SK-N-SH (cell line): ENCODE results near the gene EIF1AY.

Source experiments
- ELF1 ChIP-seq: IDR thresholded peaks from 2 replicates; pipeline ENCODE4 v1.4.0; 2012
- JUND ChIP-seq: IDR thresholded peaks from 2 replicates; pipeline ENCODE4 v1.4.0; 2012
- MEF2A ChIP-seq: IDR thresholded peaks from 2 replicates; pipeline ENCODE4 v1.4.0; 2012; ENCODE audit warnings: low read depth, borderline replicate concordance
- POLR2AphosphoS5 ChIP-seq: IDR thresholded peaks from 2 replicates; pipeline ENCODE4 v1.6.1; 2012; ENCODE audit warnings: low read depth, low read length
- RAD21 ChIP-seq: IDR thresholded peaks from 2 replicates; pipeline ENCODE4 v1.6.1; 2012; ENCODE audit warnings: mild to moderate bottlenecking, low read length
- TF ChIP-seq, protein P1 (sequence below): IDR thresholded peaks from 2 replicates; pipeline ENCODE4; 2012
- TF ChIP-seq, protein P2 (sequence below): fragments of 200-600 bp; sonication (generic); IDR thresholded peaks from 2 replicates; pipeline ENCODE4 v1.6.1; 2017; ENCODE audit warnings: antibody characterized with exemption, mild to moderate bottlenecking, moderate library complexity
- TF ChIP-seq, protein P3 (sequence below): IDR thresholded peaks from 2 replicates; pipeline ENCODE4 v1.6.1; 2012; ENCODE audit warnings: mild to moderate bottlenecking, low read depth, low read length, moderate library complexity
- TF ChIP-seq, protein P4 (sequence below): IDR thresholded peaks from 2 replicates; pipeline ENCODE4 v1.4.0; 2012; ENCODE audit warnings: low read depth

DNA sequence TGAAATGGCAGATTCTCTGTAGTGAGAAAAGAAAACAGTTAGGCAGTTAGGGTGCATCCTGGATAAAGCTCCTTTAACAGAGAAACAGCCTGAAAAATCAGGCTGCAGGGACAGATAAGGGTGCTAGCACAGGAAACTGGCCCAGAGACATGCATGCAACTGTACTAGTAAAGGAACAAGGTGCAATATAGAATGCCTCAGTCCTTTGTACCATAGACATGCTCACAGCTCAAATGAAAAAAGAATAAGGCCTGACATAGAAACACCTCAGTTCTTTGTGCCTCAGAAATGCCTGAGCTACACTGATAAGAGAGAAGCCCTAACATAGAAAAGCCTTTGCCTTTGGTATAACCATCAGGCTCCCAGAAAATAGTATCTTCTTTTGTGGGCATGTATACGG is 37.4 kb upstream of the EIF1AY start:
- TF ChIP-seq, protein P1, sequence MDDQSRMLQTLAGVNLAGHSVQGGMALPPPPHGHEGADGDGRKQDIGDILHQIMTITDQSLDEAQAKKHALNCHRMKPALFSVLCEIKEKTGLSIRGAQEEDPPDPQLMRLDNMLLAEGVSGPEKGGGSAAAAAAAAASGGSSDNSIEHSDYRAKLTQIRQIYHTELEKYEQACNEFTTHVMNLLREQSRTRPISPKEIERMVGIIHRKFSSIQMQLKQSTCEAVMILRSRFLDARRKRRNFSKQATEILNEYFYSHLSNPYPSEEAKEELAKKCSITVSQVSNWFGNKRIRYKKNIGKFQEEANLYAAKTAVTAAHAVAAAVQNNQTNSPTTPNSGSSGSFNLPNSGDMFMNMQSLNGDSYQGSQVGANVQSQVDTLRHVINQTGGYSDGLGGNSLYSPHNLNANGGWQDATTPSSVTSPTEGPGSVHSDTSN: no peak
- no peak for TF ChIP-seq MEF2A
- TF ChIP-seq, protein P2, sequence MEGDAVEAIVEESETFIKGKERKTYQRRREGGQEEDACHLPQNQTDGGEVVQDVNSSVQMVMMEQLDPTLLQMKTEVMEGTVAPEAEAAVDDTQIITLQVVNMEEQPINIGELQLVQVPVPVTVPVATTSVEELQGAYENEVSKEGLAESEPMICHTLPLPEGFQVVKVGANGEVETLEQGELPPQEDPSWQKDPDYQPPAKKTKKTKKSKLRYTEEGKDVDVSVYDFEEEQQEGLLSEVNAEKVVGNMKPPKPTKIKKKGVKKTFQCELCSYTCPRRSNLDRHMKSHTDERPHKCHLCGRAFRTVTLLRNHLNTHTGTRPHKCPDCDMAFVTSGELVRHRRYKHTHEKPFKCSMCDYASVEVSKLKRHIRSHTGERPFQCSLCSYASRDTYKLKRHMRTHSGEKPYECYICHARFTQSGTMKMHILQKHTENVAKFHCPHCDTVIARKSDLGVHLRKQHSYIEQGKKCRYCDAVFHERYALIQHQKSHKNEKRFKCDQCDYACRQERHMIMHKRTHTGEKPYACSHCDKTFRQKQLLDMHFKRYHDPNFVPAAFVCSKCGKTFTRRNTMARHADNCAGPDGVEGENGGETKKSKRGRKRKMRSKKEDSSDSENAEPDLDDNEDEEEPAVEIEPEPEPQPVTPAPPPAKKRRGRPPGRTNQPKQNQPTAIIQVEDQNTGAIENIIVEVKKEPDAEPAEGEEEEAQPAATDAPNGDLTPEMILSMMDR: no peak
- TF ChIP-seq, protein P3, sequence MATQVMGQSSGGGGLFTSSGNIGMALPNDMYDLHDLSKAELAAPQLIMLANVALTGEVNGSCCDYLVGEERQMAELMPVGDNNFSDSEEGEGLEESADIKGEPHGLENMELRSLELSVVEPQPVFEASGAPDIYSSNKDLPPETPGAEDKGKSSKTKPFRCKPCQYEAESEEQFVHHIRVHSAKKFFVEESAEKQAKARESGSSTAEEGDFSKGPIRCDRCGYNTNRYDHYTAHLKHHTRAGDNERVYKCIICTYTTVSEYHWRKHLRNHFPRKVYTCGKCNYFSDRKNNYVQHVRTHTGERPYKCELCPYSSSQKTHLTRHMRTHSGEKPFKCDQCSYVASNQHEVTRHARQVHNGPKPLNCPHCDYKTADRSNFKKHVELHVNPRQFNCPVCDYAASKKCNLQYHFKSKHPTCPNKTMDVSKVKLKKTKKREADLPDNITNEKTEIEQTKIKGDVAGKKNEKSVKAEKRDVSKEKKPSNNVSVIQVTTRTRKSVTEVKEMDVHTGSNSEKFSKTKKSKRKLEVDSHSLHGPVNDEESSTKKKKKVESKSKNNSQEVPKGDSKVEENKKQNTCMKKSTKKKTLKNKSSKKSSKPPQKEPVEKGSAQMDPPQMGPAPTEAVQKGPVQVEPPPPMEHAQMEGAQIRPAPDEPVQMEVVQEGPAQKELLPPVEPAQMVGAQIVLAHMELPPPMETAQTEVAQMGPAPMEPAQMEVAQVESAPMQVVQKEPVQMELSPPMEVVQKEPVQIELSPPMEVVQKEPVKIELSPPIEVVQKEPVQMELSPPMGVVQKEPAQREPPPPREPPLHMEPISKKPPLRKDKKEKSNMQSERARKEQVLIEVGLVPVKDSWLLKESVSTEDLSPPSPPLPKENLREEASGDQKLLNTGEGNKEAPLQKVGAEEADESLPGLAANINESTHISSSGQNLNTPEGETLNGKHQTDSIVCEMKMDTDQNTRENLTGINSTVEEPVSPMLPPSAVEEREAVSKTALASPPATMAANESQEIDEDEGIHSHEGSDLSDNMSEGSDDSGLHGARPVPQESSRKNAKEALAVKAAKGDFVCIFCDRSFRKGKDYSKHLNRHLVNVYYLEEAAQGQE: no peak
- no peak for TF ChIP-seq JUND
- TF ChIP-seq ELF1: no peak
- TF ChIP-seq, protein P4, sequence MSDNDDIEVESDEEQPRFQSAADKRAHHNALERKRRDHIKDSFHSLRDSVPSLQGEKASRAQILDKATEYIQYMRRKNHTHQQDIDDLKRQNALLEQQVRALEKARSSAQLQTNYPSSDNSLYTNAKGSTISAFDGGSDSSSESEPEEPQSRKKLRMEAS: no peak
- no peak for TF ChIP-seq RAD21
- no peak for TF ChIP-seq POLR2AphosphoS5
